ENCODE data around the gene CYP27C1.

Gene CYP27C1

DNA sequence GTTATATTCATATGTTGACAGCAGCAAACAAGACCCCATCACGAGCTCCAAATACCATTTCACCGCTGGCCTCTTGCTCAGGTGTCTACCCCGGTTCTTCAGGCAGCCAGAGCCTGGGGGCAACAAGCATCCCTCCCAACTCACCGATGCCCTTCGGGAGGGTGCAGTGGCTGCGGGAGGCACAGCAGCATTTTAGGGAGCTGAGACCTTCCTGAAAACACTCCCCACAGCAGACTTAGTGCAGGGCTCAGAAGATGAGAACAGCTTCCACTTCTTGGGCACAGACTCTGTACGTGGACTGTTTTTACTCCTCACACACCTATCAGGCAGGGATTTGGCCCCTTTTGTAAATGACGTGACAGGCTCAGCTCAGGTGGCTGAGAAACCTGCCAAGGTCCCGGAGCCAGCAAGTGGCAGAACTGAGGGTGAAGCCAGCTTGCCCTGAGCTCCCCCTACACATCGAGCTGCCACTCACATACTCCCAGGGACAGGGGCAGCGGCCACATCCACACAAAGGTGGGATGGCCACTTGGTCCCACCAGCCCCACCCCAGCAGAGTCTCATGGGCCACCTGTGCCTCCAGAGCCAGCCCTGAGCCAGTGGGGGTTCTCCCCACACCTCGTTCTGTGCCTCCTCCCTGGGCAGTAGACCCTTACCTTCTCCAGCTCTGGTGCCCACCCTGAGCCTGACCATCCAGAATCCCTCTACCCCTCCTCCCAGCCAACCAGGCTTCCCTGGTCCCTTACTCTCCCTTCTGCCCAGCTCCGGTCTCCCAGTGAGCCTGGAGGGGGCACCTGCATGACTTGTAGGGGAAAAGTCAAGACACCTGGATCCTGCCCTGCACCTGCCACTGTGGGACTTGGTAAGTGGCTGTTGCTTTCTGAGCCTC is 28.5 kb downstream of the CYP27C1 start:
- no peak for DNase-seq

DNA sequence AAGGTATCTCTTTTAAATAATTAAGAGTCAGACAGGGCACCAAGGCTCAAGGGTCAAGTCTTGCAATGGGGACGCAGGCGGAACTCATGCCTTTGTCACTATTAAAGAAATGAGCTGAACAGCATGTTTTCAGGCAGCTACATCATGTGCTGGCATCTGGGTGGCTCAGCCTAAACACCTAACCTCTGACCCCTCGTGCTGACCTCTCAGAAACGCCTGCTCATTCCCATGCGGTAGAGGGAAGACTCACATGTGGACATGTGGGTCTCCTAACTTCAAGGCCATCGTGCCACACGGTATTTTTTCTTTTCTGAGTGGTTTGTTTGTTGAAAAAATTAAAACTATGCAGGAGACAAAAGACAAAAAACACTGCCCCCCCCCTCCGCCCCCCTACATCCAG is 31.3 kb downstream of the CYP27C1 start:
- DNase-seq = no peak

DNA sequence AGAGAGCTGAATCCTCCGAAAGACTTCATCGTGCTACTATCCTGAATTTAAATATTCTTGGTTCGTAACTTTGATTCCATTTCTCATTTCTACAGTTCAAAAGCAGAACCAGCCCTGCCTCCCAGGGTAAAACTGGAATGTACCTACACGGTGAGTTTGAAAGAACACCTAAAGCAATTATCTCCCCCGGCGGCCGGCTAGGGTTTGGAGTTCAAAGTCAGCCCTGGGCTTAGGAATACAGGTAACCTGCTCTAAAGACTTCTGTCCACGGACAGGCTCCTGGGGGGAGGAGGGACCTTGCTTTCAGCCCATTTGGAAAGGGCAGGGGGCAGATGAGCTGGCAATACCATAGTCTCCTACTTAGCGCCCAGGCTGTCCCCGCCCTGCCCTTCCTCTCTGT is 32.3 kb downstream of the CYP27C1 start:
- DNase-seq = no peak

DNA sequence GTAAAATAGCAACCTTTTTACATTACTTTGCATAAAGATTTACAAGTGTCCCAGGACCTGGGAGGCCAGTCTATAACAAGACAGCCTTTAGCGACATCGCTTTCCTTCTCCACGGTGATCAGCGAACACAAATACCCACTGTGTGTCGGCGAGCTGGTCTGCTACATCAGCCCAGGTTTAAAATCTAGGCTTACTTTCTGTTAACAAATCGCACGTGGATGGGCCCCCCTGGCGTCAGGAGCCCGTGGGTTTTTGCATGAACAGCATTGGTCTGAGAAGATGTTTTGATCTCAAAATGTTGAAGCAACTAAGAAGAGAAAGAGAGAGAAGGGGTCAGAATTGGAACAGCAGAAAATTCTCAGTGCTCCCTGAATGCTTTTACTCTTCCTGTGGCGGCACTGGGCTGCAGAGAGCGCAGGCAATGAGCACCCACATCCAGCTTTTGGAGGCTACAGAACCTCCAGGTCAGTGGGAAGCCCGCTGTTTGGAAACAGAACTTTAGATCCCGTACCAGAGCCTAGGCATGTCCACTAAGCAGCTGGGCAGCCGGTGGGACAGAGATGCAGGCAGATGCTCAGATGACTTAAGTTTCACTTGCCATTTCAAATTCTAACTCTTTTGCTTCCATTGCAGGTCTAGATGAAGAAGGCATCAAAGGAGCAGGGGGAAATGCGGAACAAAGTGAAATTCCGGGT is 32.9 kb downstream of the CYP27C1 start:
- no peak for DNase-seq

DNA sequence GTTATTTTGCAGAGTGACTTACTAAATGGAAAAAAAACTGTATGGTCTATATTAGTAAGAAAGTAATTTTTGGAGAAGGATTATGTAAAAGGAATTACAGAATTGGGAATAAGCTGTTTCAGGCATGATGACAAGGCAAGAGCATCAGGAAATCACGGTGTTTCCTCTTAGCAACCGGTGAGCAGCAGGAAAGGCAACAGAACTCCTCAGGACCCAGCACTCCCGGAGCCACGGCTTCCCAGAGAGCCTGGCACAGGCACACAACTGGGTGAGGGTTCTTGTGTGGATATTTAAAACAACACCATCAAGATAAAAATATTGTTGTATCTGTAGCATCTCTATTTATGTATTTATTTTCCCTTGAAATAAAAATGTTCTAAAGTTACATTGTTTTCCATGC is 34.4 kb downstream of the CYP27C1 start:
- no peak for DNase-seq

DNA sequence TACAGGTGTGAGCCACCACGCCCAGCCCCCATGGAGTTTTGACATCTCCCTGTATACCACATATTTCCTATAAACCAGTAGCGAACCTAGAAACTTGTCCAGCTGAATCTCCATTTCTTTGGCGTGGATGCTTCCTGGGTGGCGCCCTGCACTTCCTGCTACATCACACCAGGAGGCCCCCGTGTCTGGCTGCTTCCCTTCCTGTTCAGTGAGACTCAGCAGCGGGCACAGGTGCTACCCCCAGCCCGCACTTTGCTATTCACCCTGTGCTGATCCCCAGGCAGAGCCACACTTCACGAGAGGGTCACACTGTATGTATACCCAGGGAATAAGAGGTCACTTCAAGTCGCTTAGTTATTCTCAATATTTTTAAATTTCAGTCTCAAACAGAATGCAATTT is 35.0 kb downstream of the CYP27C1 start:
- no peak for DNase-seq

DNA sequence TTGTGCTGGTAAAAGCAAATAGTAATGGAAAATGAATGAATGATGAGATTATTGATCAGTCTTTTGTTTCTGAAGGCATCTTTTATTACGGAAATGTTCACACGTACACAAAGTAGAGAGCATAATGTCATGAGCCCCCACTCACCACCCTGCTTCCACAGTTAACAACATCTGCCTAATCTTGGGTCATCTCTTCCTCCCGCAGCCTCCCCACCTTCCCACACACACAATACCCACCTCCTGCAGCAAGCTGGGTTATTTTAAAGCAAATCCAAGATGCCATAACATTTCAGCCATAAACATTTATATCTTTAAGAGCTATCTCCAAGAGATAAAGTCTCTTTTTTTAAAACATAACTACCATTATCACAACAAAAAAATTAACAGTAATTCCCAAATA is 36.3 kb downstream of the CYP27C1 start:
- no peak for DNase-seq

DNA sequence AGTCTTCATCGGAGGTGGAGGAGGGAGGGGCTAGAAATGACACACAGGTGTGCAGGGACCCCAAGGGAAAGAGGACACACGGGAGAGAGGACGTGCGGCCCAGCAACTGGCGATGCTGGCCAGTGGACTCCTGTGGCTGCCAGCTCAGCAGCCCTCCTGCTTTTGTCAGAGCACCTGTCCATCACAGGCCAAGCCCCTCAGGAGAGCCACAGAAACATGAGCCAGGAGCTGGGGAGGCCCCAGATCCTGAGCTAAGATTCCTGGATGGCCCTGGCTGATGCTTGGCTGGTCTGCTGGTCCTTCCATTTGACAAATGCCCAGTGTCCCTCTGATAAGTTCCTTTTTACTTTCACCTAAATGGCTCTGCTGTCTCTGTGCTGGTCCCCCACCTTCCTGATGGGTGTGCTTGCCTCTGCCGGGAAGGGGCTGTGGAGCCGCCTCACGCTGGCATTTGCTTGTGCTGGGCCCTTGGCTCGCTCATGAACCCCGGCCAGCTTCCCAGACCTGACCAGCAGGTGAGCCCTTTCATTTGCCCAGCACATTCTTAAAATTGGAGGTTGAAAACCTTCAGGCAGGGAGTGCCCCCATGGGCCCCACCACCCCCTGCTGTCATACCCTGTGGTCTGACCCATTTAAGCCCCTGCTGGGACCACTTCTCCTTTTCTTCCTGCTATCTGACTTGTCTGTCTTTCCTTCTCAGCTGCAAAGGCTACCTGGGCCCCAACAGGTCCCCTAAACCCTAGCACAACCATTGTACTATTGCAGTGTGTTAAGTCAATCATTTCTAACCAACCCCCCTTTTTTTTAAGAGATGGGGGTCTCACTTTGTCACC is 37.3 kb downstream of the CYP27C1 start:
- DNase-seq = no peak

DNA sequence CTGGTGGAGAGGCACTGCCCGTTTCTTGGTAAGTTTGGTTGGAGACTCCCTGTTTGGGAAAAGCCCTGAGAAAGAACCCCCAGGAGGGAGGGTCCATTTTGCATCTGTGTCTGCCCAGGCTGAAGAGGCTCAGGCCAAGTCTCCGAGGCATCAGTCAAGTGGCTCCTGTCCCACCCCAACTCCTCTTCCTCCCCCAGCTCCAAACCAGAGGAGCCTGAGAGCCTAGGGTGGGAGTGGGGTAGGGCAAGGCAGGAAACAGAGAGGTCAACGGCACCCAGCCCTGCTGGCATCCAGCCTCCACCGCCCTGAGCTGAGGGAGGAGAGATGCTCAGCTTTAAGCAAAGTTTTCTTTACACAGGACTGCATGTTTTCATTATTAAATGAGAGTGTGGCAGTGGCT is 38.2 kb downstream of the CYP27C1 start:
- no peak for DNase-seq

DNA sequence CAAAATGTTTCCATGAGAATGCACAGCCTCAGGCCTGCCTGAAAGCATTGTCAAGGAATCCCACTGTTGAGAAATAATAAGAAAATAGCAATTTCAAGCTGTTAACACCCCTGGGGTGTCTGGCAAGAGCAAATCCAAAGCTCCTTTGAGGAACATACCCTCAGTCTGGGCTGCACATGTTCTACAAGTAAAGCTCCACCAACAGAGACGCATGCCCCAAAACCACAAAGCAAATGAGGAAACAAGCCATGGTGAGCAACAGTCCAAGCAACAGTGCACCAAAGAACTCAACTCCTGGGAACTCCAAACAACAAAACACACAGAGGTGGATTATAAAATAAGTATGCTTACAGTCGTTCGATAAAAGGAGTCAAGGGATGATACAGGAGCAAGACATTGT is 40.3 kb downstream of the CYP27C1 start:
- no peak for DNase-seq

DNA sequence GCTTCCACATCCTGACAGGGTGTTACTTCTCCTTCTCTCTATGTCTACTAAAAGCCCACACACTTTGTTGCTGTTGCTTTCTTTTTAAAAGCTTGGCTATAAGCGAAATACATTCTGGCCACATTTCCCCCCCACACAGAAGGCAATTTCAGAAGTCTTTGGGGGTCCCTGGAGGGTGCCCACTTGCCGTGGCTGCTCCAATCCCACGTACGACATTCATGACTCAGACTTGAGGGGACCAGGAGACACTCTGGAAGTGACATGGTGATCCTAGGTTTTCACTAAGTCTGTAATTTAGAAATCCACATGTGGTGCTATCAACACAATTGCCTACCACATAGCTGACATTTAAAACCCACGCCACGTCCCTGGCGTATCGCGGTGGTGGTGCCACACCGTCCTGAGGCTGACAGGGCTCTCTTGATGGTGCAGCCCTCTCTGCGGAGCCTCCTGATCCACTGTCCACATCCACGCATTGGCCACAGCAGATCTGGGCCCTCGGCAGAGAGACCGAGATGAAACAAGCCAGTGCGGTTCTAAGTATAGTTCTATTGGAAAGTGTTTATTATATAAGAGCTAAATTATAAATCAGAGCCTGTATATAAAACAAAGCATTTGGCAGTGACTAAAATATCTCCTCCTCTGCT is 42.4 kb downstream of the CYP27C1 start:
- DNase-seq = no peak

DNA sequence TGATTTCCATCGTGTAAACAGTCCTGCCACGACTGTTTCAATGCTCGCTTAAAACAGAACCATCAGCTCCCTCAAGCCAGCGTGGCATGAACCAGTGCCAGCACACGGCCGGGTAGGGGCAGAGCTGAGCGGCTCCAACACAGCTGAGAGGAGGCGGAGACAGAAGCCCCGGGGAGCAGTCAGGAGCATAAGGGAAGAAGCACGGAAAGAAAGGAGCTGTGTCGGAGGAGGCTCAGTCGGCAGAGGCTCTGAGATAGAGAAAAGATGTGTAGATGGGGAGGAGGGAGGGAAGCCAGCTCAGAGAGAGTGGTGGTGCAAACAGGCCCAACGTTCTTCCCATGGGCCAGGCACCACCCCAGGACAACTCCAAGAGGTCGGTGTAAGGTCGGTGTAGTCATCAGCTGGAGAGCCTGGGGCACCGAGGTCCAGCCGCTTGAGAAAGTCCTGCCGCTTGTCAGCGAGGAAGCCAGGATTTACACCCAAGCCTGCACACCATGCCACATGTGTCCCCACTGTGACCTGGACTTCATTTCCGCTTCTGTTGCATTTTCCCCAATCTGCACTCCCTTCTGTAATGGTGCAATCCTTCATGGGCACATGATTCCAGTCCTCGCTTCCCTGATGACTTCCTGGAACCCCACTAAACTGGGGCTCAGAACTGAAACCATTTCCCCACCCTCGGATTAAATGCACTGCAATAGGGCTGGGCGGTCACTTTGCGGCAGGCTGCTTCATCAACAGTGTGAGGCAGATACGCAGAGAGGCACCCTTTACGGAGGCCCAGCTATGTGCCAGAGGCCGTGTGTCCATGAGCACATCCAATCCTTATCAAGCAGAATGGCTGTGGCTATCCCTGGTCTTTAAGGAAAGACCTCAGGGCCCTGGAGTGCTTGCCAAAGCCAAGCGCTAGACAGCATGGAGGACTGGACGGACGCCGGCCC is 43.5 kb downstream of the CYP27C1 start:
- DNase-seq = no peak

DNA sequence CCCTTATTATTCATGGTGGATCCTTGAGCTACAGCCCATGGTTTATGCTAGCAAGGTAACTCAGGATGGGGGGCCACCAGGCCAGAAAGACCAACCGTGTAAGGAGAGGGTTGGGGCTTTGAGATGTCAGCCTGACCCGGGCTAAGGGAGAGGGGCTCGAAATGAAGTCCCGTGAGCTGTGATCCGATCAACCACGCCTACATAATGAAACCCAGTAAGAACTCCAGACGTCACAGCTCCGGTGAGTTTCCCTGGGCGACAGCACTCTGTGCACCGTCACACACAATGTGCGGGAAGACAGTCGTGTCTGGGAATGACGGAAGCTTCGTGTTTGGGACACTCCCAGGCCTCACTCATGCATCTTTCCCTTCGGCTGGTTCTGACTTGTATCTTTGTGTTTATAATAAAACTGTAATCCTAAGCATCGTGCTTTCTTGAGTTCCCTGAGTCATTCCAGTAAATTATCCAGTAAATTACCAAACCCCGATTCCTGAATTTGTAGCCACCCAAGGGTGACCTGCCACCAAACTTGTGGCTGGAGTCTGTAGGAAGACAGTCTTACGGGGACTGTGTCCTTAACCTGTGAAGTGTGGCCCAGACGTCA is 44.2 kb downstream of the CYP27C1 start:
- DNase-seq = no peak

DNA sequence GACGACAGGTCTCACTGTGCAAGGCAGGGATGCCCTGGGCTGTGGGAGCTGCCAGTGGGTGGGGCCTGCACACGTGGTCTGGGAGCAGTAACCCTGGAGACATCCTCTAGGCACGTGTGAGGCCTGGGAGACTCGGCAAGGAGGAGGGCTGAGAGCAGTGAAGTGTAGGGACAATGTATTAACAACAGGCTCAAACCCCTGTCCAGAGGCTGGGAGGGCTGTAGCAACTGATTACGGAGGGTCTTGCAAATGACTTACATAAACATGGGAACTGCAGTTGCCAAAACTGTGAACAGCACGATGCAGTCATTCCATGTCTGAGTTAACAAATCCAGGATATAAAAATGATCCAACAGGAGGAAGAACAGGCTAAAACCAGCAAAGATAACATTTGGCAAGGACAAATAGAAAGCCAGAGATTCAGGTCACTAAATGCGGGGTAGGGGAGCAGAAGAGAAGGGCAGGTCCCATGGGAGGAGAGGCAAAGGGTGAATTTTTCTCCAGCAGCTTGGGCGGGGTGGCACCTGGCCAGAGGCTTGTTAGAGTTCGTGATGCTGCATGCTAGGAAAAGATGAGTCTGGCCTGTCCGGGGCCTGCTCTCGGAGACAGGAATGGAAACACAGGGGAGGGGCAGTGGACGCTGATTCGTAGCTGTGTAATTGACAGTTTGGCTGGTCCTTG is 44.9 kb downstream of the CYP27C1 start:
- DNase-seq = no peak

DNA sequence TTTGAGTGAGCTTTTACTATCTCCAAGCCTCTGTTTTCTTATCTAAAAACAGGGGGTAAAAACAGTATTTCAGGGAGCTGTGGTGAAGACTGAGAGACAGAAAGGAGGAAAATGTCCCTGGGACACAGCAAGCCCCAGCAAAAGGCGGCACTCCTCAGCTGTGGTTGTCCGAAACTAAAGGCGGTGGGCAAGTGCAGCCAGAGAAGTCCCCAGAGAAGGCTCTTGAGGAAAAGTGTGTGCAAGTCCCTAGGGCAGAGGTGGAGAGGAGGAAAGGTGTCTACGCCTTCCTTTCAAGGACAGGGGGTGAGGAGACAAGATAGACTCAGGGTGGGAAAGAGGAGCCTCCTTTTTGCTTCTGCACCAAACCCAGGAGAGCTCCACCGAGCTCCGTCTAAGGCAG is 45.5 kb downstream of the CYP27C1 start:
- no peak for DNase-seq

DNA sequence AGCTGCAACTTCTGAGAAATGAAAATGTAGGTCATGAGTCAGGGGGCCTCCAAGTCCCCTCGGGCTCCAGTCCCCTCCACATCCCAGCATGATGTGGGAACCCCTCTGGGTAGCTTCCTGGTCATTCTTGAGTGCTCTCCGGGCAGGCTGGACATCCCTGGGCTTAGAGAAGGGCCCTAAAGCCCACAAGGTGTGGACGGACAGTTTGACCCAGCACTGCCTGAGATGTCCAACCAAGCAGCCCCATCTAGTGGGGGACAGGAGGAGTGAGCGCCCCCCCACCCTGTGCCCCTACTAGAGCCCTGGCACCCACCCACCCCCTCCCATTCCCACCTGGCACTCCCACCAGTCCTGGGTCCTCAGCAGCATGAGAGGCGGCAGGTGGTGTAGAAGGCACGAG is 46.0 kb downstream of the CYP27C1 start:
- no peak for DNase-seq

DNA sequence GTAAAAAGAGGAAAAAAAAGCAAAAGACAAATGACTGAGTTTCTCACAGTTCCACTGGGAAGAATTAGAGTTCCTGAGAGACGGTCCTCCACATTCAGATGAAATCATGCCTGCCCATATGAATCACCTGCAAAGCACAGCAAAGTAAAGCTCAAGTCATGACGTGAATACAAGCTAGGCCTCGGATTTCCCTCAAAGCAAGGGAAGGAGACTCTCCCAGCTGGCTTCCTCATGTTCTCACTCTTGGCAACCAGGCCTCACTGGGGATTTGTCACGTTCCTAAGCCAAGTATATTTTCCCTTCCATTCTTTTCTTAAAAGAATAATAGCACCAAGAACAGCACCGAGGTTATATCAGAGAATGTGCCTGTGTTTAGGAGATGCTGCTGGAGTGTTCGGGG is 47.0 kb downstream of the CYP27C1 start:
- peak; percentile 69 for DNase-seq

DNA sequence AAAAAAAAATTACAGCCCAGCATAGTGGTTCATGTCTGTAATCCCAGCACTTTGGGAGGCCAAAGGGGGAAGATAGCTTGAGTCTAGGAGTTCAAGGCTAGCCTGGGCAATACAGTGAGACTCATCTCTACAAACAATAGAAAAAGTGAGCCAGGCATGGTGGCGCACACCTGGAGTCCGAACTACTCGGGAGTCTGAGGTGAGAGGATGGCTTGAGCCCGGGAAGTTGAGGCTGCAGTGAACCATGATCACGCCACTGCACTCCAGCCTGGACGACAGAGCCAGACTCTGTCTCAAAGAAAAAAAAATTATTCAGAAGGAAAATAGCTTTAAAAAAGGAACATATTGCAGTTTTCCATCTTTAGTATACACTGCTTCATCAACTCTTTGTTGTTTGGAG is 47.8 kb downstream of the CYP27C1 start:
- no peak for DNase-seq

DNA sequence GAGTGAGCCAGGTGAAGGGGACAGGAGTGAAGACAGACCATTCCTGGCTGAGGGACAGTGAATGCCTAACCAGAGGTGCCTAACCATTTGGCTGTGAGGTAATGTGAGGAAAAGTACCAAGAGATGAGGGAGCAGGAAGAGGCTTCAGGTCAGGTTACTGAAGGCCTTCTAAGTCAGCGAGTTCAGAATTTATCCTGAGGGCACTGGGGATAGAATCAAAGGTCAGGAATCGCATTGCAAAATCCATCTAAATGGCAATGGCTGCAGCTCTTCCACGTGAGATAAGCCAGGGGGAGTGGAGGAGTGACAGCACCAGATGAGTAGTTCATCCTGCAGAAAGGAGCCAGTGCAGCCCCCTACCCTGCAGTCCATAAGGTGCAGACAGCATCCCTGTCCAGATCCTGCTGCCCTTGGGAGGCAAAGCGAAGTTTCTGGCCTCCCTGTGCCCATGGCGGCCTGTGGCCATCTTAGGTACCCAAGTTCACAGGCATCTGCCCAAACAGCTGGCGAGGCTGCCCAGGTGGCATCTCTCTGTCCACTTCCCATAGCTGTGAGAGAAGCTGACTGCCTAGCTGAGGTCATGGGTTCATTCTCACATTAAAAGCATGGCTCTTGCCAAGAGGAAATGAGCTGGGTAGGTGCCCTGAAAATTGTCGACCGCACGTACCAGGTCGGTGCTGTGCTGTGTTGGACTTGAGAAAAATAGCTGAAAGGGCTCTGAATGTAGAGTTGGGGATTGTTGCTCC is 49.5 kb downstream of the CYP27C1 start:
- DNase-seq = no peak

DNA sequence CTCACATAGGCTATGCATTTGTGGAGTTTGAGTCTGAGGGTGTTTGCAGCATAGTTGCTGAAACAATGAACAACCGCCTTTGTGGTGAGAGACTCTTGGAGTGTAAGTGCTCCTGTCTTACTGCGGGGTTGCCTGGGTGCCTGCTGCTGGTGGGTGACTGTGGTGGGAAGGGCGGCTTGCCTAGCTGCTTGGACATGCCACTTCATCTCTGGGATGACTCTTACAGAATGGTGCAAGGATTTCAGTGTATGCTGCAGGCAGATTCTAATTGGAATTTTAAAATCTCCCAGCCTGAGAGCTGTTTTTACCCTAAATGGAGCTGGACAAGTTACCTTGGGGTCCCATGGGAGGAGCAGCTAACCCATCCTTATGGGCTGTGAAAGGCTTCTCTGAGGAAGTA is 50.1 kb downstream of the CYP27C1 start:
- no peak for DNase-seq

Measured in amniotic stem cell (primary cell).